T-helper 2 cell treated with Interferon-gamma antibody and Interleukin-4, amounts not matched to agents 100 ng/mL and 5 ng/mL, for 36 hours (primary cell): ENCODE measurements around the gene SMG6. TPM values are rescaled to one million over a fixed set of nuclear protein-coding genes. Genes with fewer than 3 reads are reported as not detected.
"Not testable (repeated sequence)": the region's sequence is repeated elsewhere in the genome, so short reads cannot be mapped to it uniquely, and the experiment has no call there.

Experiments used
- intact Hi-C: fragments of 100-400 bp; cut with micrococcal nuclease; formaldehyde crosslinking; loops from one replicate; pipeline ENCODE4 v1.15.1; 2023
- total RNA-seq: library from RNA; stranded (reverse); gene quantifications from 2 replicates; pipeline ENCODE4 v1.2.3, GENCODE V29; 2022

Gene SMG6
- total RNA-seq, 1 donor from 2014 or later: 56.0 TPM

DNA sequence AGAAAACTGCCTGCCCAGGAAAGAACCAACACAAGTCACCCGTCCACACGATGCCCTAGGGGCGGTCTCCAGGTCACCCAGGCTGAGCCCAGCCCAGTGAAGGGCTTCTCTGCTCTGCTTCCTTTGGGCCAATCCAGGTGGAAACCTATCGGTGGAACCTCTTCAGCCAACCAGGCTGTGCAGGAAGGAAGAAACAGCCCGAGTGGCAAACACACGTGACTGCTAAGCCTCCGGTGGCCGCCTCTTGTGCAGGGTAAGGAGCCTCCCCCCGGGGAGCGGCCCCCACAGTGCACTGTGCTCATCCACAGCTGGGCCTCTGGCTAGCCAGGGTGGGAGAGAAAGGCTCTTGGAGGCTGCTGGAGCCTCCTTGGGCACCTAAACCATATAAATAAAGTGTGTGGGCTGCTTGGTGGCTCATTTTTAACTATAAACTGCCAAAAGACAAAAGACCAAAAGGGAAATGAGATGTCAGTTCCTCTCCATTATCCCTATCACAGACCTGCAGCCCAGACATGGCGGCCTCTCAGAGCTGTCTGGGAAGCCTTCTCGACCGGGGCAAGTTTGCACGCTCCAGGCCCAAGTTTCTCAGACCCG, 280.8 kb downstream of the SMG6 start:
- intact Hi-C loops: no loop called here

DNA sequence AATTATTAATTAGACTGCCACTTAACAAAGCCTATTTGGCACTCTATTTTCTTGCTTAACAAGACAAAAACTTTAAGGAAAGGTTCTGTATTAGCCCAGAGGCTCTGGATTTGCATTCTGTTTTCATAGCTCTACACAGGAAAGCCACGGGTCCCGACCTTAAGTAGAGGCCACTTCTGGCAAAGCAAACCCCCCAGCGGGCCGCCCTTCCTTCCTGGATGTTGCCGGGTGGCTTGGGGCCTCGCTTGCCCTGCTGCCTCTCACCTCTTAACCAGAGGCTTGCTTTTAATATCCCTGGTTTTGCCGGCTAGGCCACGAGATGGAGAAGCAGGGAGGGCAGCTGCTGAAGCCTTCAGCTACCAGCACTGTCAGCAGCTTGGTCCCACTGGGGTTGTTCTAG, 282.9 kb downstream of the SMG6 start:
- intact Hi-C loops: no loop called here

DNA sequence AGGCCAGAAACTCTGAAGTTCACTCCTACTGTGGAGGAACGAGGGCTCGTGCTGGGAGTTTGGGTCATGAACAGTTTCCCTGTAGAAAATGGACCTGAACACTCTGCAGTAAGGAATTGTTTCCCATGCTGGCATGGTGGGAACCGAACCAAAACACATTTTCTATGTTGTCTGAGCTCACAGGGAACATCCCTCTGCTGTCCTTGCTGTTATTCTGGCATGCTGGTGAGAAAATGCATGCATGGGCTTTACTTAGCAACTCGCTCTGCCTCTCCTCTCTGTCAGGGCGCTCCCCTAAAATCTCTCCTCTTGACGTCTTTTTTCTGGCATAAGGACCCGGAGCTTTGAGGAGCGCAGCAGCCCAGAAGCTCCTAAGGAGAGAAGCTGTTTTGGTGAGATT, 283.9 kb downstream of the SMG6 start:
- intact Hi-C loops: no loop called here

DNA sequence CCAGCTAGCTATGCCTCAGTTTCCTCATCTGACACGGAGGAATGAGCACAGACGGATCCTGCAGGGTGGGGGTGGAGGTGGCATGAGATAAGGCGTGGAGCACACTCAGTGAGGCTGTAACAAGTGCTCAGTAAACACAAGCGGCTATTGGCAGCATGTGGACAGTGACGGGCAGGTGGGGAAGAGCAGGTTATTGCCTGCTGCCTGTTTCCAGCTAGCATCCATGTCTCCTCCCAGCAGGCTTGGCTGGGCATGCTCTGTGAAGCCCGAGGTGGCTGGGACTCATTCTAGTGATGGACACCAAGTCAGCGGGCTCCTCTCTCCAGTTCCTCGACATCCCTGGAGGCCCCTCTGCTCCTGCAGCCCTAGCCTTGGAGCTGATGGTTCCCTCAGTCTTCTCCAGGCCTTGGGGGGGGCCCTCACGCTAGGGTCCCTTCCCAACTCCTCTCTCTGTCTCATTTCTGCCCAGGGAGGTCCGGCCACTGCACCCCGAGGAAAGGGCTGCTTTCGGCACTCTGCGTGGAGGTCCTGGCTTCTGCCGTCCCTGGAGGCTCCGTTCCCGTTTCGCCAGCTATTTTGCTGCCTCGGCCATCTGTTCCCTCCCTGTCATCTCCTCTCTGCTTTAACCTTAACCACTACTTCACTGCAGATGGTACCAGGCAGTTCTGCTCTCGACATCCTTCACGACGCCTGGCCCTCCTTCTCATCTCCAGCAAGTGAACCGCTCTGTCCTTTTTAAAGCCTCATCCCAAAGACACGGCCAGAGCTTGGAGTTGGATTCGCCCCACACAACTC, 284.7 kb downstream of the SMG6 start:
- intact Hi-C loops: no loop called here

DNA sequence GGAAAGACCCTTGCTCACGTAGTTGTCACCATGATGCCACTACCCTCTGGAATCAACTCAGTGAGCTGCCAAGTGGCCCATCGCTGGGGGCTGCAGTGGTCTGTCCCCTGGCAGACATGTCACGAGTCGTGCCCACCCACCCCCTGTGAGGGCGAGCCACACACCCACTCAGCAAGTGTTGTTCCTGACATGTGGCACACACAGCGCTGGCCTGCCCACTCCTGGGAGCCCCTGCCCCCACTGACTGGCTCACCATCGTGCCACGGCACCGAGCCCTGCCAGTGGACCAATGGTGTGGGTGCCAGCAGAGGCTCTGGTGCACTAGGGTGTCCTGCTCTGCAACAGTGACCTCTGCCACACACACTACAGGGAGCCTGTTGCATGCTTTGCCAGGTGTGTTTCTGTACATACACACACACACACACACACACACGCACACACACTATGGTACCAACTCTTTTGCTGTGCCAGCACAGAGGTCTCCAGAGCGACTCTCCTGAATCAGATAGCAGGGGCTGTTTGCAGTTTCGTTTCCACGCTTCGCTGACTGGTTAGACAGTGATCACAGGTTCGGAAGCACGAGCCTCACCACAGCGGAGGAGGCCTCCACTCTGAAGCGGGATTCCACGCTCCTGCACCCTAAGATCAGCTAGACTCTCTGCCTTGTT, 286.2 kb downstream of the SMG6 start:
- intact Hi-C loops: no loop called here

DNA sequence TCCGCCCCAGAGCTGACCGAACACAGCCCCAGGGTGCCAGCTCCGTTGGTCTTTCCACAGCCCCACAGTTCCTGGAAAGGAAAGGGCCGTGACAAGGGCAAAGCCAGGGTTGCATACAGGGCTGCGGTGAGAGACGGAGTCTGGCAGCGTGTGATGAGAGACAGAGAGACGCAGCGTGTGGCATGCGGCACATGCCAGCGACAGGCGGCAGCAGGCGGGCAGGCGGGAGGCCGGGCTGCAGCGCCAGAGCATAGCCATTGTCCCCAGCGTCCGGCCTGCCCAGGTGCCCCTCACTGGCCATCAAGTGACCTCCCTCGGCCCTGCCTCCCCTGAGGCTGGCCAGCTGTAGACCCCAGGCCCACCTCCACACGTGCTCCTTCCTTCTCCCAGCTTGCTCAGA, 287.1 kb downstream of the SMG6 start:
- intact Hi-C loops: no loop called here

DNA sequence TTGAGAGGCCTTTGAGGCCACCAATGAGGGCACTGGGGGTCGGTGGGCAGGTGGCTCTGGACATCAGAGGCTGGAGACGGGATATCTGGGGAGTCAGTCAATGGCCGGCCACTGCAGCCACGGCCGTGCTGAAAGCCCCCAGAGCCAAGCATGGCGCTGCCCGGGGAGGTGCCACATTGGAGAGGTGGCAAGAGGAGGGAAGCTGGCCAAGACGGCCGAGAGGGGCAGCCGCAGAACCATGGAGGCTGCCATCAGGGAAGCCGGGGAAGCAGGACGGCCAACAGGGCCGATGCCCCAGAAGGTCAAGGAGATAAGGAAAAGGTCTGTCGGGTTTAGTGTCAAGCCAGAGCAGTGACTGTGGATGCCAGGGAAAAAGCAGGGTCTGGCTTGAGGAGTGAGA, 288.3 kb downstream of the SMG6 start:
- intact Hi-C loops: no loop called here

DNA sequence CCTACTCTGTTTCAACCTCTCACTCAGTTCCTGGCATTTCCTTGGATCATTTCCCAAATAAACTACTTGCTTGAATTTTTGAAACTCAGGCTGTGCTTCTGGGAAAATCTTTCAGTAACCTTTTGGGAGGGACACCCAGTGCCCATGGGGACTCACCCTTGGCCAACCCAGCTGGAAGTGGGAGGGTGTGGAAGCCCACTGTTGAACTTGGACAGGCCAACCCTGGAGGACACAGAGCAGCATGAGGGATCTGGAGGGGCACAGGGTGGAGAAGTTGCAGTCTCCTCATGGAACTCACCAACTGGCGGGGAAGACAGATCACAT, 289.6 kb downstream of the SMG6 start:
- intact Hi-C loops: no loop called here

DNA sequence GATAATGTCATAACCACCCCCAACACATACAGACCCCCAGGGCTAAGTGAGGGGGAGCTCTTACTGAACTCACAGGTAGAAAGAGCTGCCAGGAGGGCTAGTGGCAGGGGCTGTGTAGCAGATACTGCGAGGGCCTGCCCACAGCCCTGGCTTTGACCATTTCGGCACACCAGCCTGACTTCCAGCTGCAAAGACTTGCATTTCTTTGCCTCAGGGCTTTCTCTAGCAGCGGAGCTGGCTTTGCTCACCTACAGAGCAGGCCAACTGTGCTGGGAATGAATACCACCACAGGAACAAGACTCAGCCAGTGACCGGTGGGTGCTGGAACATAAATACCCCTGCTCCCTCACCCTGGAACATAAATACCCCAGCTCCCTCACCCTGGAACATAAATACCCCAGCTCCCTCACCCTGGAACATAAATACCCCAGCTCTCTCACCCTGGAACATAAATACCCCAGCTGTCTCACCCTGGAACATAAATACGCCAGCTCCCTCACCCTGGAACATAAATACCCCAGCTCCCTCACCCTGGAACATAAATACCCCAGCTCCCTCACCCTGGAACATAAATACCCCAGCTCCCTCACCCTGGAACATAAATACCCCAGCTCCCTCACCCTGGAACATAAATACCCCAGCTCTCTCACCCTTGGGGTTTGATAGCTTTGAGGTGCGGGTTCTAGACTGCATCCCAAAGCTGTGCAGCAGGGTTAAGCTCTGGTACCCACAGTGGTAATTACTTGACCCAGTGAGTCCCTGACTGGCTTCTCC, 290.2 kb downstream of the SMG6 start:
- intact Hi-C loops: not testable (repeated sequence)

DNA sequence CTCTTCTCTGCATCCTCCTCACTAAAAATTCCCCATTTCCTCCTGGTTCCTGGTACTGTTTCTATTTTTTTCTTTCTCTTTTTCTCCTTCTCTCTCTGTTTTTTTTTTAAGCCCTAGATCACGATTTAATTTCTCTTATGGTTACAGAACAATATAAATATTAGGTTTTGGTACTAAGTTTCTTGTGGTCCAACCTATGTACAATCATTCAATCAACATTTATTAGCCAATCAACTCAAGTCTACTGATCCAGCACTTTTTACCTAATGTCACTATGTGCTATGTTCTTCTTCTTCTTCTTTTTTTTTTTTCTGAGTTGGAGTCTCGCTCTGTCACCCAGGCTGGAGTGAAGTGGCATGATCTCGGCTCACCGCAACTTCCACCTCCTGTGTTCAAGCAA, 291.1 kb downstream of the SMG6 start:
- intact Hi-C loops: no loop called here

DNA sequence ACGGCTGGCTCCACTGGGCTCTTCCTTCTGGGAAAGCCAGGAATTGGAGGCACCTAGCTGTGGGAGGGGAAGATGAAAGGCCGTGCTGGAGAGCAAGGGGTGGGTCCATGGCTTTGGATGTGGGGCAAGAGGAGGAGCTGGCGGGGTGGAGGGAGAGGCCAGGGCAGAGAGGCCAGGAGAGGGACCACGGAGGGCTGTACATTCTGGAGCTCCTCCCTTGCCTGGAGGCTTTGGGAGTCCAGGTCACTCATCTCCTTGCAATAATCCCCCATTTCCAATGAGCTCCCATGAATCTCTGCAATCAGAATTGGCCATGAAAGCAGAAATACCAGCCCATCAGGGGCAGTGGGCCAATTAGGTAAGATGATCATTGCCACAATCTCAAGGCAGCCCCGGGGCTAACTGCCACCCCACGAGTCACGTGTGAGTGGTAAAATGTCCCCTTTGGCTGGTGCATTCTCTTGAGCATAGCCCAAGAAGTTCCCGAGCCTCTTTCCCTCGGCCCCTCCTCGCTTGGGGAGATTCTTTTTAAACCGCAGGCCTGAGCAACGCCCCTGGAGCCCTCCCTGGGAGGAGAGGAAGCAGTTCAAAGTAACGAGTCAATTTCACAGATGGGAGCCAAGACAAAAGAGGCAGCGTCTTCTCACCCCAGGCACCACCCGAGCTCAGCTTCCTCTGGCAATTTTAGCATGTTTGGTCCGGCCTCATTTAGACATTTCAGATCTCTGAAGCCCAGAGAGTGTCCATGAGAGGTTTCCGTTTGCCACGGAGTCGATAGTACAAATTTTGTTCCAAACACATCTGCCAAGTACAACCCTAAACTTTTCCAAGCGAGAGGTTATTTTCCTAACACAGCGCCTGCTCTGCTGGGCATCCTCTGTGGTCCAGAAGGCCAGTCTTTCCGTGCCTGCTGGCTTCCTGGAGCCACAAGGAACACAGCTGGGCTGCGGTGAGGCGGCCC, 291.9 kb downstream of the SMG6 start:
- intact Hi-C loops: no loop called here

Other genes with a start within 250 kb of the SMG6 start
- 65.7 and 66.8 TPM in 2 replicates for gene HIC1, start 248.7 kb downstream of the SMG6 start, total RNA-seq
- 16.9 and 20.7 TPM in 2 replicates for gene SRR, start 165 bp upstream of the SMG6 start, total RNA-seq
- 38.7 and 41.4 TPM in 2 replicates for gene TSR1, start 32.7 kb upstream of the SMG6 start, total RNA-seq
- 52.4 and 57.2 TPM in 2 replicates for gene SGSM2, start 33.7 kb upstream of the SMG6 start, total RNA-seq
- gene MNT, start 97.3 kb upstream of the SMG6 start, total RNA-seq: 27.8 and 32.5 TPM in 2 replicates
- 31.2 and 32.5 TPM in 2 replicates for gene METTL16, start 208.1 kb upstream of the SMG6 start, total RNA-seq